GM23338 (cell line): ENCODE measurements around the gene CCDC183. TPM values are rescaled to one million over a fixed set of nuclear protein-coding genes. Genes with fewer than 3 reads are reported as not detected.

Experiments used
- ATAC-seq: fragments of 200-7000 bp; cut with Tn5 transposase; 3 replicates; pipeline ENCODE4 v1.9.1; 2020
- DNase-seq: peaks from one replicate; pipeline ENCODE4 v3.0.0-alpha.2; 2015; ENCODE audit warnings: low spot score
- H2AFZ ChIP-seq: fragments of 200-600 bp; sonication (generic); 2 replicates; pipeline ENCODE4 v1.8.0; 2016; ENCODE audit warnings: antibody characterized with exemption, mild to moderate bottlenecking, moderate library complexity
- H3F3A ChIP-seq: fragments of 200-600 bp; sonication (generic); replicated peaks from 2 replicates; pipeline ENCODE4 v1.8.0; 2017; ENCODE audit warnings: antibody characterized with exemption, mixed run types, low read depth
- H3K27ac ChIP-seq: fragments of 200-600 bp; sonication (generic); 2 replicates; pipeline ENCODE4 v1.6.1; 2016; ENCODE audit warnings: low read depth
- H3K27me3 ChIP-seq: fragments of 200-600 bp; sonication (generic); 2 replicates; pipeline ENCODE4 v1.8.0; 2016; ENCODE audit warnings: mild to moderate bottlenecking, mixed run types, moderate library complexity; ENCODE audit not compliant: insufficient read depth
- H3K36me3 ChIP-seq: fragments of 200-600 bp; sonication (generic); 2 replicates; pipeline ENCODE4 v1.8.0; 2016; ENCODE audit warnings: mild to moderate bottlenecking; ENCODE audit not compliant: insufficient read depth
- H3K4me1 ChIP-seq: fragments of 200-600 bp; sonication (generic); 2 replicates; pipeline ENCODE4 v1.8.0; 2016; ENCODE audit warnings: mild to moderate bottlenecking, moderate library complexity; ENCODE audit not compliant: insufficient read depth
- H3K4me2 ChIP-seq: fragments of 200-600 bp; sonication (generic); 2 replicates; pipeline ENCODE4 v1.7.1; 2017; ENCODE audit warnings: mixed run types
- H3K4me3 ChIP-seq: fragments of 200-600 bp; sonication (generic); 2 replicates; pipeline ENCODE4 v1.6.1; 2016; ENCODE audit warnings: mixed run types
- H3K79me2 ChIP-seq: fragments of 200-600 bp; sonication (generic); replicated peaks from 2 replicates; pipeline ENCODE4 v1.8.0; 2017; ENCODE audit warnings: mild to moderate bottlenecking; ENCODE audit not compliant: insufficient read depth
- H3K9me2 ChIP-seq: fragments of 200-600 bp; sonication (generic); 2 replicates; pipeline ENCODE4 v1.8.0; 2017; ENCODE audit not compliant: insufficient read depth
- H4K20me1 ChIP-seq: fragments of 200-600 bp; sonication (generic); replicated peaks from 2 replicates; pipeline ENCODE4 v1.8.0; 2017; ENCODE audit warnings: mild to moderate bottlenecking; ENCODE audit not compliant: insufficient read depth
- H3K27ac Mint-ChIP-seq: 2 replicates; pipeline ENCODE4 v1.8.0; 2020; ENCODE audit warnings: inconsistent platforms, mild to moderate bottlenecking, moderate library complexity, mixed read lengths
- H3K27me3 Mint-ChIP-seq: 3 replicates; pipeline ENCODE4 v1.8.0; 2022; ENCODE audit warnings: low read depth, mild to moderate bottlenecking, moderate library complexity, mixed read lengths, inconsistent platforms; ENCODE audit not compliant: insufficient read depth, poor library complexity
- H3K36me3 Mint-ChIP-seq: 3 replicates; pipeline ENCODE4 v1.8.0; 2021; ENCODE audit warnings: low read depth, mild to moderate bottlenecking, inconsistent platforms, moderate library complexity, mixed read lengths
- H3K4me1 Mint-ChIP-seq: 3 replicates; pipeline ENCODE4 v1.8.0; 2020; ENCODE audit warnings: mild to moderate bottlenecking, inconsistent platforms, mixed read lengths
- H3K4me3 Mint-ChIP-seq: 3 replicates; pipeline ENCODE4 v1.8.0; 2021; ENCODE audit warnings: moderate library complexity, mild to moderate bottlenecking, inconsistent platforms, mixed read lengths
- H3K9me3 Mint-ChIP-seq: 3 replicates; pipeline ENCODE4 v1.8.0; 2020; ENCODE audit warnings: moderate library complexity, mild to moderate bottlenecking, inconsistent platforms, mixed read lengths
- CREB1 ChIP-seq: fragments of 250-450 bp; sonication (Bioruptor Pico); IDR thresholded peaks from 2 replicates; pipeline ENCODE4 v1.5.0; 2020; ENCODE audit warnings: low read depth, mild to moderate bottlenecking, moderate library complexity
- CTCF ChIP-seq, 2 experiments: fragments of 200-600 bp in 1 of 2; sonication (generic) in 1 of 2; conservative IDR thresholded peaks; 2 replicates each; pipeline versions ENCODE4 v1.5.1 to v1.6.1; 2016 to 2017; ENCODE audit warnings: antibody characterized with exemption in 2 of 2, low read depth in 2 of 2, mild to moderate bottlenecking in 2 of 2, moderate library complexity in 1 of 2
- ETS1 ChIP-seq: IDR thresholded peaks from 2 replicates; pipeline ENCODE4 v1.6.1; 2016; ENCODE audit warnings: antibody characterized with exemption
- EZH2 ChIP-seq: fragments of 200-600 bp; sonication (generic); IDR thresholded peaks from one replicate; pipeline ENCODE4 v1.8.0; 2017; ENCODE audit warnings: antibody characterized with exemption, mild to moderate bottlenecking, low read depth; ENCODE audit not compliant: unreplicated experiment
- EZH2phosphoT487 ChIP-seq: fragments of 200-600 bp; sonication (generic); IDR thresholded peaks from one replicate; pipeline ENCODE4 v1.8.1; 2018; ENCODE audit warnings: antibody characterized with exemption; ENCODE audit not compliant: unreplicated experiment
- JUNB ChIP-seq: IDR thresholded peaks from one replicate; pipeline ENCODE4 v1.6.1; 2016; ENCODE audit warnings: antibody characterized with exemption; ENCODE audit not compliant: unreplicated experiment
- NANOG ChIP-seq: IDR thresholded peaks from 2 replicates; pipeline ENCODE4 v1.6.1; 2016; ENCODE audit warnings: antibody characterized with exemption, borderline replicate concordance
- POLR2AphosphoS5 ChIP-seq: IDR thresholded peaks from 2 replicates; pipeline ENCODE4 v1.6.1; 2016; ENCODE audit warnings: antibody characterized with exemption, low read depth
- REST ChIP-seq: IDR thresholded peaks from one replicate; pipeline ENCODE4 v1.6.1; 2018; ENCODE audit warnings: antibody characterized with exemption; ENCODE audit not compliant: unreplicated experiment
- STAT1 ChIP-seq: IDR thresholded peaks from one replicate; pipeline ENCODE4 v1.6.1; 2016; ENCODE audit warnings: antibody characterized with exemption; ENCODE audit not compliant: unreplicated experiment
- ZNF114 ChIP-seq: fragments of 250-450 bp; sonication (Bioruptor Pico); IDR thresholded peaks from 2 replicates; pipeline ENCODE4 v1.5.0; 2020; ENCODE audit warnings: mild to moderate bottlenecking, moderate library complexity
- ZNF331 ChIP-seq: fragments of 250-450 bp; sonication (Bioruptor Pico); IDR thresholded peaks from 2 replicates; pipeline ENCODE4 v1.5.0; 2020; ENCODE audit warnings: low read depth, mild to moderate bottlenecking, moderate library complexity
- polyA plus RNA-seq: library from polyadenylated mRNA; unstranded; fragments of >200 nt; fragmentation: Nextera tagmentation; extraction: Ambion mirVana; gene quantifications from 2 replicates; pipeline ENCODE4 v1.2.1, GENCODE V29; 2016
- total RNA-seq: library from RNA; depleted of rRNA; stranded (reverse); fragments of >200 nt; shearing (Covaris generic); gene quantifications from 2 replicates; pipeline ENCODE4 v1.2.3, GENCODE V29; 2014
- TF ChIP-seq, protein P1 (sequence below): fragments of 250-450 bp; sonication (Bioruptor Pico); IDR thresholded peaks from 2 replicates; pipeline ENCODE4 v1.5.0; 2020; ENCODE audit warnings: mild to moderate bottlenecking, moderate library complexity

The CCDC183 gene
- total and polyA plus RNA-seq, 2 experiments from 2014 or later = 1.1 to 1.2 TPM

DNA sequence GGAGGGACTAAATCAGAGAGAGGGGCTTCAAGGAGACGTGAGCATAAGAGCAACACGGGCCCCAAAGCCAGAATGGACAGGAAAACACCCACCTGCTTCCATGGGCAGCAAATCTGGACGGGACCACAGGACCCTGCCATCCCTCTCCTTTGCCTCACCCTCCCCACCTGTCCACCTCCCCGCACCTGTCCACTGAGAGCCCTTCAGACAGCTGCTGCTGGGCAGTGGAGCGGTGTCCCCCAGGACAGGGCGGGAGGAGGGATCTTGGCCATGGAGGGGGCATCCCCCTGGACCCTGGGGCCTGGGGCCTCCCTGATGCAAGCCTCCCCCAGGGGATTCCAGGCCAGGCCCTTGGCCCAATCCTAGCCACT is 2.6 kb downstream of the CCDC183 start:
- Mint-ChIP-seq H3K27ac (no peak overlapping the region), H3K36me3 (no peaks in the 10 kb centered on the region; the same call in 2 of the 3 replicates), H3K4me3 (peak overlapping the region; percentile 88; the same call in 1 of the 3 replicates), H3K4me1 (peaks cover 21% of the 10 kb centered on the region), H3K9me3 (no peaks in the 10 kb centered on the region), H3K27me3 (peaks cover 30% of the 10 kb centered on the region)
- TF ChIP-seq ETS1 = no peak
- TF ChIP-seq, protein P1, sequence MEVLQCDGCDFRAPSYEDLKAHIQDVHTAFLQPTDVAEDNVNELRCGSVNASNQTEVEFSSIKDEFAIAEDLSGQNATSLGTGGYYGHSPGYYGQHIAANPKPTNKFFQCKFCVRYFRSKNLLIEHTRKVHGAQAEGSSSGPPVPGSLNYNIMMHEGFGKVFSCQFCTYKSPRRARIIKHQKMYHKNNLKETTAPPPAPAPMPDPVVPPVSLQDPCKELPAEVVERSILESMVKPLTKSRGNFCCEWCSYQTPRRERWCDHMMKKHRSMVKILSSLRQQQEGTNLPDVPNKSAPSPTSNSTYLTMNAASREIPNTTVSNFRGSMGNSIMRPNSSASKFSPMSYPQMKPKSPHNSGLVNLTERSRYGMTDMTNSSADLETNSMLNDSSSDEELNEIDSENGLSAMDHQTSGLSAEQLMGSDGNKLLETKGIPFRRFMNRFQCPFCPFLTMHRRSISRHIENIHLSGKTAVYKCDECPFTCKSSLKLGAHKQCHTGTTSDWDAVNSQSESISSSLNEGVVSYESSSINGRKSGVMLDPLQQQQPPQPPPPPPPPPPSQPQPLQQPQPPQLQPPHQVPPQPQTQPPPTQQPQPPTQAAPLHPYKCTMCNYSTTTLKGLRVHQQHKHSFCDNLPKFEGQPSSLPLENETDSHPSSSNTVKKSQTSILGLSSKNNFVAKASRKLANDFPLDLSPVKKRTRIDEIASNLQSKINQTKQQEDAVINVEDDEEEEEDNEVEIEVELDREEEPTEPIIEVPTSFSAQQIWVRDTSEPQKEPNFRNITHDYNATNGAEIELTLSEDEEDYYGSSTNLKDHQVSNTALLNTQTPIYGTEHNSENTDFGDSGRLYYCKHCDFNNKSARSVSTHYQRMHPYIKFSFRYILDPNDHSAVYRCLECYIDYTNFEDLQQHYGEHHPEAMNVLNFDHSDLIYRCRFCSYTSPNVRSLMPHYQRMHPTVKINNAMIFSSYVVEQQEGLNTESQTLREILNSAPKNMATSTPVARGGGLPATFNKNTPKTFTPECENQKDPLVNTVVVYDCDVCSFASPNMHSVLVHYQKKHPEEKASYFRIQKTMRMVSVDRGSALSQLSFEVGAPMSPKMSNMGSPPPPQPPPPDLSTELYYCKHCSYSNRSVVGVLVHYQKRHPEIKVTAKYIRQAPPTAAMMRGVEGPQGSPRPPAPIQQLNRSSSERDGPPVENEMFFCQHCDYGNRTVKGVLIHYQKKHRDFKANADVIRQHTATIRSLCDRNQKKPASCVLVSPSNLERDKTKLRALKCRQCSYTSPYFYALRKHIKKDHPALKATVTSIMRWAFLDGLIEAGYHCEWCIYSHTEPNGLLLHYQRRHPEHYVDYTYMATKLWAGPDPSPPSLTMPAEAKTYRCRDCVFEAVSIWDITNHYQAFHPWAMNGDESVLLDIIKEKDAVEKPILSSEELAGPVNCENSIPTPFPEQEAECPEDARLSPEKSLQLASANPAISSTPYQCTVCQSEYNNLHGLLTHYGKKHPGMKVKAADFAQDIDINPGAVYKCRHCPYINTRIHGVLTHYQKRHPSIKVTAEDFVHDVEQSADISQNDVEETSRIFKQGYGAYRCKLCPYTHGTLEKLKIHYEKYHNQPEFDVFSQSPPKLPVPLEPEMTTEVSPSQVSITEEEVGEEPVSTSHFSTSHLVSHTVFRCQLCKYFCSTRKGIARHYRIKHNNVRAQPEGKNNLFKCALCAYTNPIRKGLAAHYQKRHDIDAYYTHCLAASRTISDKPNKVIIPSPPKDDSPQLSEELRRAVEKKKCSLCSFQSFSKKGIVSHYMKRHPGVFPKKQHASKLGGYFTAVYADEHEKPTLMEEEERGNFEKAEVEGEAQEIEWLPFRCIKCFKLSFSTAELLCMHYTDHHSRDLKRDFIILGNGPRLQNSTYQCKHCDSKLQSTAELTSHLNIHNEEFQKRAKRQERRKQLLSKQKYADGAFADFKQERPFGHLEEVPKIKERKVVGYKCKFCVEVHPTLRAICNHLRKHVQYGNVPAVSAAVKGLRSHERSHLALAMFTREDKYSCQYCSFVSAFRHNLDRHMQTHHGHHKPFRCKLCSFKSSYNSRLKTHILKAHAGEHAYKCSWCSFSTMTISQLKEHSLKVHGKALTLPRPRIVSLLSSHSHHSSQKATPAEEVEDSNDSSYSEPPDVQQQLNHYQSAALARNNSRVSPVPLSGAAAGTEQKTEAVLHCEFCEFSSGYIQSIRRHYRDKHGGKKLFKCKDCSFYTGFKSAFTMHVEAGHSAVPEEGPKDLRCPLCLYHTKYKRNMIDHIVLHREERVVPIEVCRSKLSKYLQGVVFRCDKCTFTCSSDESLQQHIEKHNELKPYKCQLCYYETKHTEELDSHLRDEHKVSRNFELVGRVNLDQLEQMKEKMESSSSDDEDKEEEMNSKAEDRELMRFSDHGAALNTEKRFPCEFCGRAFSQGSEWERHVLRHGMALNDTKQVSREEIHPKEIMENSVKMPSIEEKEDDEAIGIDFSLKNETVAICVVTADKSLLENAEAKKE (CRISPR knock-in tag) = no peak
- no peak for TF ChIP-seq STAT1
- no peak for TF ChIP-seq CREB1
- TF ChIP-seq ZNF331 (CRISPR knock-in tag) = no peak
- no peak for TF ChIP-seq POLR2AphosphoS5
- TF ChIP-seq JUNB = no peak
- no peak for TF ChIP-seq NANOG
- no peak for TF ChIP-seq ZNF114 (CRISPR knock-in tag)
- TF ChIP-seq EZH2 = no peak
- no peak for TF ChIP-seq CTCF (conservative IDR thresholded peaks at IDR 0.05; ENCODE audit: low read depth in 2 of 2)
- TF ChIP-seq EZH2phosphoT487 = no peak
- no peak for TF ChIP-seq REST
- Histone ChIP-seq H3K9me2 (no peaks in the 10 kb centered on the region), H3K4me2 (peak overlapping the region; percentile 99; the same call in 1 of the 2 replicates), H3K4me3 (no peak overlapping the region; the same call in 1 of the 2 replicates), H3K27me3 (peaks cover 13% of the 10 kb centered on the region), H3K36me3 (no peaks in the 10 kb centered on the region), H3K27ac (no peak overlapping the region), H3F3A (peaks cover 10% of the 10 kb centered on the region; the same call in 1 of the 2 replicates), H3K4me1 (peaks cover 16% of the 10 kb centered on the region), H4K20me1 (no peaks in the 10 kb centered on the region; the same call in 1 of the 2 replicates), H2AFZ (no peak overlapping the region), H3K79me2 (no peaks in the 10 kb centered on the region)
- ATAC-seq (no peak), DNase-seq (no peak)
